NB4 (cell line): Measurements from ENCODE around the gene PIK3C2B.

Source experiments
- DNase-seq: peaks from one replicate; pipeline ENCODE4 v3.0.0; 2010; ENCODE audit warnings: low read depth
- H3K4me3 ChIP-seq: one replicate; pipeline ENCODE4 v1.5.1; 2011; ENCODE audit warnings: mild to moderate bottlenecking, low read depth, low read length, moderate library complexity
- CTCF ChIP-seq: IDR thresholded peaks from one replicate; pipeline ENCODE4 v1.5.1; 2012; ENCODE audit warnings: low read depth, low read length
- MAX ChIP-seq: IDR thresholded peaks from 2 replicates; pipeline ENCODE4 v1.6.1; 2011; ENCODE audit warnings: low read depth, low read length
- MYC ChIP-seq: IDR thresholded peaks from 2 replicates; pipeline ENCODE4 v1.6.1; 2011; ENCODE audit warnings: low read depth, low read length
- POLR2A ChIP-seq: IDR thresholded peaks from 2 replicates; pipeline ENCODE4 v1.6.1; 2011; ENCODE audit warnings: mild to moderate bottlenecking; ENCODE audit not compliant: insufficient read length; ENCODE audit errors: extremely low read depth

PIK3C2B gene

GRCh38 chr1:204447190-204447589, 47.4 kb downstream of the PIK3C2B start:
- TF ChIP-seq POLR2A (no peak), MYC (no peak), CTCF (no peak), MAX (no peak)
- H3K4me3 ChIP-seq = no peak overlapping the region
- no peak for DNase-seq

- no peak overlapping the region for H3K4me3 ChIP-seq
- peak; percentile 76 for TF ChIP-seq CTCF
- no peak for TF ChIP-seq POLR2A
- TF ChIP-seq MAX = peak; percentile 38; the same call in 1 of the 2 replicates
- peak; percentile 83 for DNase-seq
These were observed 48.0 kb downstream of the PIK3C2B start for GRCh38 chr1:204446413-204447111.

DNA sequence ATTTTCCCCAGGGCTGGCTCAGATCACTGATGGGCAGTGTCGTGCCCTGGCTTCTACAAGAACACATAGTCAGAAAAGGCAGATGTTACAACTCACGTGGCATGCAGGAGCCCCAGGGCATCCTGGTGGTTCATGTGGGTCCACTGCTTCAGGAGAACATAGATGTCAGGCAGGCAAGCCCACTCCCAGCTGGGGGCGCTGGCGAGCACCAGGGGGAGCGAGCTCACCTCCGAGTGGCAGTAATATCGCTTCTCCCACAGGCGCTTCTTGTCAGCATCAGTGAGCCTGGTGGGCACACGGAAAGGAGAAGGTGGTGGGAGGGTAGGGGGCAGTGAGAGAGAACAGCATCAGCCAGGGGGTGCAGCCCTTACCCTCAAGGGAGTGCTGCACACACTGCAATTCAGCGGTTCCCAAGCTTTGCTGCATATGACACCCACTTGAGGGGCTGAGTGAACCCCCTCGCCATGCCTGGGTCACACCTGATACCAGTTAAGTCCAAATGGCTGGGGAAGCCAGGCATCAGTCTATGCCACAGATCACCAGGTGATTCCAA, 48.7 kb downstream of the PIK3C2B start:
- no peak overlapping the region for H3K4me3 ChIP-seq
- TF ChIP-seq MYC (no peak), CTCF (peak; percentile 61), MAX (no peak), POLR2A (no peak)
- peak; percentile 66 for DNase-seq
